HepG2 (cell line): Measurements from ENCODE around the gene CIROP. TPM values are rescaled to one million over a fixed set of nuclear protein-coding genes. Genes with fewer than 3 reads are reported as not detected.

Experiments used
- BRCA1 ChIP-seq: sonication (generic); formaldehyde crosslinking; IDR thresholded peaks from 2 replicates; pipeline ENCODE4 v1.4.0; 2020; ENCODE audit warnings: missing genetic modification reagents
- DNMT3B ChIP-seq: conservative IDR thresholded peaks from 2 replicates; pipeline ENCODE4 v1.6.1; 2016; ENCODE audit warnings: missing biosample characterization, control low read depth
- HES4 ChIP-seq: sonication (generic); formaldehyde crosslinking; IDR thresholded peaks from 2 replicates; pipeline ENCODE4 v1.9.0; 2021; ENCODE audit warnings: mild to moderate bottlenecking, missing genetic modification reagents, borderline replicate concordance
- JUN ChIP-seq: sonication (generic); formaldehyde crosslinking; IDR thresholded peaks from 2 replicates; pipeline ENCODE4 v1.4.0; 2020; ENCODE audit warnings: mild to moderate bottlenecking, missing genetic modification reagents
- KDM4B ChIP-seq: sonication (generic); formaldehyde crosslinking; IDR thresholded peaks from 2 replicates; pipeline ENCODE4 v1.4.0; 2020; ENCODE audit warnings: missing genetic modification reagents
- NR2C2 ChIP-seq: sonication (generic); formaldehyde crosslinking; IDR thresholded peaks from 2 replicates; pipeline ENCODE4 v1.4.0; 2020; ENCODE audit warnings: missing genetic modification reagents, mild to moderate bottlenecking, moderate library complexity, borderline replicate concordance
- NR2F2 ChIP-seq: IDR thresholded peaks from 2 replicates; pipeline ENCODE4 v1.6.1; 2012; ENCODE audit warnings: low read depth, inconsistent platforms, borderline replicate concordance
- PCBP1 ChIP-seq: fragments of 200-400 bp; formaldehyde crosslinking; IDR thresholded peaks from 2 replicates; pipeline ENCODE4 v1.6.1; 2017; ENCODE audit warnings: mild to moderate bottlenecking, low read depth, low read length, borderline replicate concordance
- RAD51 ChIP-seq: fragments of 450-650 bp; IDR thresholded peaks from 2 replicates; pipeline ENCODE4 v1.6.1; 2016; ENCODE audit warnings: borderline replicate concordance
- RELA ChIP-seq: sonication (generic); formaldehyde crosslinking; IDR thresholded peaks from 2 replicates; pipeline ENCODE4 v1.4.0; 2020; ENCODE audit warnings: missing genetic modification reagents
- REST ChIP-seq, 2 experiments: IDR thresholded peaks; 2 replicates each; pipeline ENCODE4 v1.6.1; 2011 to 2012; ENCODE audit warnings: low read length in 2 of 2, borderline replicate concordance in 1 of 2, low read depth in 1 of 2, mild to moderate bottlenecking in 1 of 2, moderate library complexity in 1 of 2
- RFXAP ChIP-seq: sonication (generic); formaldehyde crosslinking; IDR thresholded peaks from 2 replicates; pipeline ENCODE4 v1.4.0; 2020; ENCODE audit warnings: missing genetic modification reagents, borderline replicate concordance
- SMC3 ChIP-seq: IDR thresholded peaks from 2 replicates; pipeline ENCODE4 v1.6.1; 2011; ENCODE audit warnings: low read length, improper control_type of control experiment
- SP4 ChIP-seq: sonication (generic); formaldehyde crosslinking; IDR thresholded peaks from 2 replicates; pipeline ENCODE4 v1.8.1; 2023; ENCODE audit warnings: mild to moderate bottlenecking, missing genetic modification reagents
- ZC3H13 ChIP-seq: sonication (generic); formaldehyde crosslinking; IDR thresholded peaks from 2 replicates; pipeline ENCODE4 v1.8.1; 2023; ENCODE audit warnings: mild to moderate bottlenecking, missing genetic modification reagents, moderate library complexity
- ZNF205 ChIP-seq: IDR thresholded peaks from 2 replicates; pipeline ENCODE4 v1.6.1; 2018; ENCODE audit warnings: missing biosample characterization, missing genetic modification reagents
- ZNF446 ChIP-seq: sonication (generic); formaldehyde crosslinking; IDR thresholded peaks from 2 replicates; pipeline ENCODE4 v1.5.0; 2020; ENCODE audit warnings: mild to moderate bottlenecking, missing genetic modification reagents
- ZNF549 ChIP-seq: sonication (generic); formaldehyde crosslinking; IDR thresholded peaks from 2 replicates; pipeline ENCODE4 v1.5.0; 2020; ENCODE audit warnings: missing genetic modification reagents
- ZNF619 ChIP-seq: sonication (generic); formaldehyde crosslinking; IDR thresholded peaks from 2 replicates; pipeline ENCODE4 v1.4.0; 2020; ENCODE audit warnings: mild to moderate bottlenecking, missing genetic modification reagents
- ZNF792 ChIP-seq: IDR thresholded peaks from 2 replicates; pipeline ENCODE4 v1.6.1; 2016
- ZNF839 ChIP-seq: sonication (generic); formaldehyde crosslinking; IDR thresholded peaks from 2 replicates; pipeline ENCODE4 v1.4.0; 2020; ENCODE audit warnings: missing genetic modification reagents, mild to moderate bottlenecking, borderline replicate concordance
- ZSCAN29 ChIP-seq: sonication (generic); formaldehyde crosslinking; conservative IDR thresholded peaks from 2 replicates; pipeline ENCODE4 v1.4.0; 2020; ENCODE audit warnings: mild to moderate bottlenecking, missing genetic modification reagents
- polyA plus RNA-seq, 8 experiments: library from polyadenylated mRNA; depleted of rRNA in 3 of 8; stranded (reverse) in 7 of 8; unstranded in 1 of 8; fragments of >200 nt; fragmentation: Illumina TruSeq in 4 of 8; extraction: Trizol in 4 of 8; gene quantifications; 2 replicates each; pipeline versions ENCODE4 v1.2.1 to v1.2.3, GENCODE V29; 2011 to 2016; ENCODE audit warnings: low read depth in 4 of 8, missing spikeins in 1 of 8, mixed read lengths in 1 of 8; ENCODE audit not compliant: insufficient read depth in 1 of 8
- total RNA-seq, 5 experiments: library from RNA; depleted of rRNA; stranded (reverse); fragments of >200 nt; fragmentation: Illumina TruSeq; extraction: Trizol; gene quantifications; 2 replicates each; pipeline ENCODE4 v1.2.3, GENCODE V29; 2016; ENCODE audit warnings: low read depth in 1 of 5
- TF ChIP-seq, protein P1 (sequence below): sonication (generic); formaldehyde crosslinking; IDR thresholded peaks from 2 replicates; pipeline ENCODE4 v1.4.0; 2020; ENCODE audit warnings: missing genetic modification reagents
- TF ChIP-seq, protein P2 (sequence below): IDR thresholded peaks from 2 replicates; pipeline ENCODE4 v1.6.1; 2016; ENCODE audit warnings: mild to moderate bottlenecking, missing biosample characterization, missing genetic modification reagents
- TF ChIP-seq, protein P3 (sequence below): sonication (generic); formaldehyde crosslinking; IDR thresholded peaks from 2 replicates; pipeline ENCODE4 v1.4.0; 2020; ENCODE audit warnings: missing genetic modification reagents; ENCODE audit errors: not compliant biosample characterization

Gene CIROP
- total and polyA plus RNA-seq, 2 of the 13 experiments (the other 11 are each of a cell fraction or from before 2014, with no cell fraction given), result 0.07 TPM; not detected in 1

DNA sequence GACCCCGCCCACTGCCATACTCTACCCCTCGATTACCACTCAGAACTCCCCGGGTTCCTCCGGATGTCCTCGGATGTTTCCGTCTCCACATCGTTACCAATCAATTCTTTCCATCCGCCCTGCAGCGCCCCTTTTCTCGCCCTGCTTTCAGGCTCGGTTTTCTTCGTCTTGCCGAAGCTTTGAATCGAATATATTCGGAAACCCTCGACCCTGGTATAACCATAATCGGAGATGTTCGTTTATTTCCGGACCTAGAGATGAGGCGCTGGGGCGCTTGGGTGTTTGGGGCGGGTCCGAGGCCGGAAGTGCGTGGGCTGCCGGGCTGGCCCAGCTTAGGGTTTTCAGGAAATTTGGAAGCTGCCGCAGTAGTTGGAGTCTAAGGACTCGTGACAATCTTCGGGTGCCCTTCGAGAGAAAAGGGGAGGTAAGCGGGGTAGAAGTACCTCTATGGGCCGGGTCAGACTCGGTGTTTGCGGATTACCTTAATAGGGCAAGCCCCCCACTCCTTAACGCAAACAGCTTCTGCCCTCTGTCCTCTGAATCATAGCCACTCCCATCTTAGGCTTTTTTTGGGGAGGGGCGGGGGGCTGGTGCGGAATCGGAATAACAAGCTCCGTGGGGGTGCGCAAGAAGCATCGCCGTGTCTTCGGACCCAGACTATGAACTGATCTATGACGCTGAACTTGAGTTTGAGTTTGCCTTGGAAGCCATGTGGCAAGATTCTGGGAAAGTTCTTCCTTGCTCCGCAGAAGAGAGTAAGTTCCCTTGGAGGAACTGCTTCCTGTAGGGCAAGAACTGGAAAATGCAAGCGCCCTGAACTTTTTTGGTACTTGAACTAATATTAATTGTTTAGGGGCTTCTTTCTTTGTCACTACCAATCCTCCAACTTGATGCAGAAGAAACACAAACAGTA is 9.3 kb downstream of the CIROP start, which contains the start of gene C14orf119 (continued):
- TF ChIP-seq PCBP1 (no peak), SMC3 (no peak), BRCA1 (CRISPR knock-in tag) (no peak; the same call in 1 of the 2 replicates), ZNF839 (peak; percentile 82; the same call in 1 of the 2 replicates), ZC3H13 (CRISPR knock-in tag) (no peak), ZNF549 (CRISPR knock-in tag) (no peak), JUN (CRISPR knock-in tag) (peak; percentile 78; the same call in 1 of the 2 replicates), NR2F2 (no peak), HES4 (CRISPR knock-in tag) (peak; percentile 73; the same call in 1 of the 2 replicates), RAD51 (no peak), KDM4B (CRISPR knock-in tag) (no peak; the same call in 1 of the 2 replicates), ZNF205 (CRISPR knock-in tag) (peak; percentile 67; the same call in 1 of the 2 replicates), ZNF619 (CRISPR knock-in tag) (peak; percentile 65), ZNF446 (CRISPR knock-in tag) (peak; percentile 25; the same call in 1 of the 2 replicates), SP4 (CRISPR knock-in tag) (peak; percentile 65), ZNF792 (CRISPR knock-in tag) (no peak; the same call in none of the 2 replicates), RELA (CRISPR knock-in tag) (no peak), RFXAP (CRISPR knock-in tag) (no peak), REST (IDR thresholded peaks at IDR 0.05; ENCODE audit: borderline replicate concordance in 1 of 2, low read depth in 1 of 2, low read length in 2 of 2) (peak in 1 of 2 experiments; percentile 72; a peak in 1 of 4 replicates), DNMT3B (CRISPR knock-in tag) (peak; percentile 92; the same call in 1 of the 2 replicates), ZSCAN29 (peak; percentile 8; the same call in 1 of the 2 replicates), NR2C2 (CRISPR knock-in tag) (peak; percentile 71)
- TF ChIP-seq, protein P1, sequence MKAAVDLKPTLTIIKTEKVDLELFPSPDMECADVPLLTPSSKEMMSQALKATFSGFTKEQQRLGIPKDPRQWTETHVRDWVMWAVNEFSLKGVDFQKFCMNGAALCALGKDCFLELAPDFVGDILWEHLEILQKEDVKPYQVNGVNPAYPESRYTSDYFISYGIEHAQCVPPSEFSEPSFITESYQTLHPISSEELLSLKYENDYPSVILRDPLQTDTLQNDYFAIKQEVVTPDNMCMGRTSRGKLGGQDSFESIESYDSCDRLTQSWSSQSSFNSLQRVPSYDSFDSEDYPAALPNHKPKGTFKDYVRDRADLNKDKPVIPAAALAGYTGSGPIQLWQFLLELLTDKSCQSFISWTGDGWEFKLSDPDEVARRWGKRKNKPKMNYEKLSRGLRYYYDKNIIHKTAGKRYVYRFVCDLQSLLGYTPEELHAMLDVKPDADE (CRISPR knock-in tag), result no peak; the same call in 1 of the 2 replicates
- TF ChIP-seq, protein P2, sequence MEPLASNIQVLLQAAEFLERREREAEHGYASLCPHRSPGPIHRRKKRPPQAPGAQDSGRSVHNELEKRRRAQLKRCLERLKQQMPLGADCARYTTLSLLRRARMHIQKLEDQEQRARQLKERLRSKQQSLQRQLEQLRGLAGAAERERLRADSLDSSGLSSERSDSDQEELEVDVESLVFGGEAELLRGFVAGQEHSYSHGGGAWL (CRISPR knock-in tag), result no peak
- TF ChIP-seq, protein P3, sequence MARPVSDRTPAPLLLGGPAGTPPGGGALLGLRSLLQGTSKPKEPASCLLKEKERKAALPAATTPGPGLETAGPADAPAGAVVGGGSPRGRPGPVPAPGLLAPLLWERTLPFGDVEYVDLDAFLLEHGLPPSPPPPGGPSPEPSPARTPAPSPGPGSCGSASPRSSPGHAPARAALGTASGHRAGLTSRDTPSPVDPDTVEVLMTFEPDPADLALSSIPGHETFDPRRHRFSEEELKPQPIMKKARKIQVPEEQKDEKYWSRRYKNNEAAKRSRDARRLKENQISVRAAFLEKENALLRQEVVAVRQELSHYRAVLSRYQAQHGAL (CRISPR knock-in tag), result no peak
